Activated CD8-positive, alpha-beta memory T cell treated with anti-CD3 and anti-CD28 coated beads, Interleukin-2, amount 50 U/mL, for 24 hours (primary cell): ENCODE measurements around the gene DOK7.
A peak's percentile ranks its signal among the peaks of the same experiment; 100 is the strongest.

ENCODE experiments used
- DNase-seq: peaks from one replicate; pipeline ENCODE4 v3.0.0-alpha.2; 2020; ENCODE audit errors: extremely low read depth

The DOK7 gene

GRCh38 chr4:3520796-3521600, 57.9 kb downstream of the DOK7 start:
- no peak for DNase-seq

DNA sequence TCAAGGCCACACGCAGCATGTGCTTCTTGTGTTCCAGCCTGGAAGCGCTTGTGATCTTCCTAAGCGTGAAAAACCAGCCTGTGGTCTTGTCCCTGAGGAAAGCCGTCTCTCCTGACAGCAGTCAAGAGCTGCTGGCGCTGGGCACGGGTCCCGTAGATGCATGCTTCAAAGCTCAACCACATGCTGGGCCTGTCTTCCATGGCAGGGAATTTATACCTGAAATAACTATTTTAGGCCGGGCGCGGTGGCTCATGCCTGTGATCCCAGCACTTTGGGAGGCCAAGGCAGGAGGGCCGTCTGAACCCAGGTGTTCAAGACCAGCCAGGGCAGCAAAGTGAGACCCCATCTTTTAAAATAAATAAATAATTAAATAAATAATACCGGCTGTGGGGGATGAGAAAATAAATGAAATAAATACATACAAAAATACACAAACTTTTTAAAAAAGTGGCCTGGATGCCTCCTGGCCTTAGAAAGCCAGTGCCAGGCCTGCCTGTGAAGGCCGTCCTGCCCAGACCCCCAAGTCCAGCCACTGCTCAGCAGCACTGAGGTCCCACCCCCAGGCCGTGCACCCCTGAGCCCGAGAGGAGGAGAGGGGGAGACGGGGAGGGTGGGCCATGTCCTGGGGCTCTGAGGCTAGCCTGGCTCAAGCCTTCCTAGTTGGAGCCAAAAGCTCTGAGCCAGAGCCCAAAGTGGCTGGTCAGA, 58.7 kb downstream of the DOK7 start:
- no peak for DNase-seq

DNA sequence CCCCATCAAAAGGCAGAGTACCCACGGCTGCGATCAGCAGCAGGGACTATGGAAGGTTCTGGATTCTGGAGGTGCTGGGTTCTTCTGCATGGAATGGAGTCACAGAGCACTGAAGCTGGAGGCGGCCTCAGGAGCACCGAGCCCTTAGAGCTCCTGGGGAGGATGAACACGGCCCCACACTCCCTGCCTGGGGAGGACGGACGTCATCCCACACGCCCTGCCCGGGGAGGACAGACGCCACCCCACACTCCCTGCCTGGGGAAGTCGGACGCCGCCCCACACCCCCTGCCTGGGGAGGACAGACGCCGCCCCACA, 59.2 kb downstream of the DOK7 start:
- no peak for DNase-seq

DNA sequence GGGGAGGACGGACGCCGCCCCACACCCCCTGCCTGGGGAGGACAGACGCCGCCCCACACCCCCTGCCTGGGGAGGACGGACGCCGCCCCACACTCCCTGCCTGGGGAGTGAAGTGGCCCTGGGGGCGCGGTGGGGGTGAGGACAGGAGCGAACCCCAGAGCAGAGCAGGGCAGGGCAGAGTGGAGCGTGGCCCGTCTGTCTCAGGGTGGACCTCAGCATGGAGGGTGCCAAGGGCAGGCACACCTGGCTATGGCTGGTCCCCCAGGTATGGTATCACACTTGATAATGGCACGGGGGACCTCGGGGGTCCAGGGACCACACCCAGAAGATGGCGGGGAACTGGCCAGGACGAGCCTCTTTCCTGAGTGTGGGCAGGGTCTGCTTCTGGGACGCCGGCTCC, 59.5 kb downstream of the DOK7 start:
- DNase-seq: no peak

- DNase-seq: no peak
Observed at GRCh38 chr4:3523146-3523627, 60.1 kb downstream of the DOK7 start.

- DNase-seq: no peak
Observed at GRCh38 chr4:3523628-3524221, 60.6 kb downstream of the DOK7 start.

- DNase-seq: no peak
Observed at GRCh38 chr4:3524349-3524748, 61.2 kb downstream of the DOK7 start.

- DNase-seq: no peak
Observed at GRCh38 chr4:3524920-3525319, 61.8 kb downstream of the DOK7 start.

GRCh38 chr4:3525532-3526430, 62.7 kb downstream of the DOK7 start:
- no peak for DNase-seq

DNA sequence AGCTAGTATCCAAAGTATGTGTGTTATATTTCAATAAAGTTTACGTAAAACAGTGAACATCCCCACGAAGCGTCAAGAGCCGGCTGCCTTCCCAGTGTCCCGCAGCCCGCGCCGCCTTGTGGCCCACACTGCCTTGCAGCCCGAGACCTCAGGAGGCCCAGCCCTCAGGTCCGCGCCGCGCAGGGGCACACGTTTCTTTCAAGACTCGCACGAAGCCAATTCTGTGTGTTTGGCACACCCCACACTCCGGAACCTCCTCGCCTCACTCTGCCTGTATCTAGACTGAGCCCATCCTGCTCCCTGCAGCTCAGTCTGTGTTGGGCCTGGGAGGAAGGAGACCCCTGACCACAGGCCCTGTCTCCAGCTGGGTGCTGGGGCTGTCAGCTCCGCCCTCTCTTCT, 63.4 kb downstream of the DOK7 start:
- DNase-seq: no peak

DNA sequence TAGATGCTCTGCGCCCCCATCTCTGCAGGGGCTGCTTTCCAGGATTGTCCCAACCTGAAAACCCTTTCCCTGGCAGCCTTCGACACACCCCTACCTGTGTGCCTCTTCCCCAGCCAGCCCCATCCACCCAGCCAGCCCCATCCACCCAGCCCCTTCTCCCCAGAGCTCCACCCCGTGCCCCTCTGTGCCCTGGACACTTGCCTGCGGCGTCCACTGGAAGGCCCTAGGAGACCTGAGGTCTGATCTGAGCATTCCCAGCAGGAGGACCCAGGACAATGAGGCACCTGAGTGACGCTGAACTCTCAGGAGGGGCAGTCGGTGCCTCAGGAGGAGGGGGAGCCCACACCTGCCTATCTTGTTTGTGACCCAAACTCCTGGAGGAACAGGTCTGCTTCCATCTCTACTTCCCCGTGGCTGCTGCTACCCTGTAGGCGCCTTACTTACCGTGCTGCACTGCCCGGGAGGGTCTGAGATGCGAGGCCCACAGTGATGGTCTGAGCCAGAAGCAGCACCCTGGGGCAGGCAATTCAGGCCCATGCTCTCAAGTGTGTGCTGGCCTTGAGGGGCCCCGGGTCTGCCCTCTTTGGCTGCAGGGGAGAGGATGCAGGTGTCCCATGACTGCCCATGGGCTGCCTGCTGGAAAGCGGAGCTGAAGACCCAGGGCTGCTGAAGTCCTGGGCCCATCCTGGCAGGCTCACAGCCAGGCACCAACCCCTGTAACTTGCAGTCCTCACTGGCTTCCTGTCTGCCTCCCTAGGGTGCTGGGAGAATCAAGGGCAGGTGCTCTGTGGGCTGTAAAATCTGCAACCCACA, 64.2 kb downstream of the DOK7 start:
- no peak for DNase-seq

- no peak for DNase-seq
Observed at GRCh38 chr4:3527914-3528876, 65.1 kb downstream of the DOK7 start.

- no peak for DNase-seq
Observed at GRCh38 chr4:3529363-3529762, 66.3 kb downstream of the DOK7 start.

DNA sequence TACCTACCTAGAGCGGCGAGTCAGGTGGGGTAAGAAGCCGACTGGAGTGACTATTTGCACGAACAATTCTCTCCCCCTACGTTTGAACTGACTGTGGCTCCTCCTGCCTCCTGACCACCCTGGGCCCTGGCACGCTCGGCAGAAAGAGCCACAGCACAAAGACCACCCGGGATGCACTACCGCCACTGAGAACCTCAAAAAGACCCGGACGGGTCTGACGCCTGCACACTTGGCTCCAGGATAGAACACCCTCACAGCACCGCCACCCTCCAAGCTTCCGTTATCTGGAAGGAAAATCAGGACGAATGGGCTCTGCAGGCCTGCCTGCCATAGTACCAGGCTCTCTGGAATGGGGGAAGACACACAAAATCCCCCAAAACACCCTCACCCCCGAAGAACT, 66.9 kb downstream of the DOK7 start:
- no peak for DNase-seq

DNA sequence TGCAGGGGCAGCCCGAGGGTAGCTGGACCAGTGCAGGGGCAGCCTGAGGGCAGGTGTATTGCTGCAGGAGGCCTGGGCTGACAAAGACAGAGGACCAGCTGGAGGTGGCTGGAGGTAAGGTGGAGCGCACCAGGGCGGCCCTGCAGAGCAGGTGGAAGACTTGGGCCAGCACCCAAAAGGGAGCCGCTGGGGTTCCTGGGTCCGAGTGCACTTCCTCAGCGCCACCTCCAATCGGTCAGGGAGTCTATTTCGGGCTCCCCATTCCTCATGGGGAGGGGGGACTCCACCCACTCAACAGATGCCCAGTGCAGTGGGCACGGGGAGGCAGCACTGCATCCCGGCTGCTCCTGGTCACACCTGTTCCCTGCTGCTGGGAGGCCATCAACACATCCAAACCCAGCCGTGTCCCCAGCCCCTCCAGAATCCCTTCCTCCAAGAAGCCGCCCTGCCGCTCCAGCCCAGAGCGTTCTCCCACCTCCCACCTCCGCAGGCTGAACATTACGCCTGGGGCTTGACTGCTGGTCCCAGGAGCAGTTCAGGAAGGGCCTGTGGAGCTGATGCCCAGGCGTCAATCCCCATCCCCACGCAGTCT, 67.7 kb downstream of the DOK7 start:
- DNase-seq: no peak

DNA sequence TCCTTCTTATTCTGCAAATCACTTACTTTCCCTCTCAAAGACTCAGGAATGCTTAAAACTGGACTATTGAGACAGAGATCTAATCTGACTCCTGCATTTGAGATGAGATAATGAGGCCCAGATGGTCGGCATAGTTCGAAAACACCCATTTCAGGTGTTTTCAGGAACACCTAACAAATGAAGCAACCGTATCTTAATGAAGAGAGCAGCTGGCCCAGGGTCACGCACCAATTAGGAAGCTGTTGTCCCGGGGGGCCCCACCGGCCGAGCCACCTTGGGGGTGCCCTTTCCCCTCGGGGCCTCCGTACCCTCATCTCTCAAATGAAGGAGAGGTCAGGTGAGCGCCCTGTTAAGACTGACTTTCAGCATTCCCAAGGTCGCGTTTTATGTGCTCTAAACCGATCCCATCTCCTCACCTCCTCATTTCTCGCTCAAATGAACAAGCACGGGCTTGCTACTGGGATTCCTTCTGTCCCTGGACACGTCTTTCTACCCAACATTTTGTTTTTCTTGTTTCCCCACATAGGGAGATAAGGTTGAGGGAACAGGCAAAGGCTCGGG, 68.3 kb downstream of the DOK7 start:
- no peak for DNase-seq

DNA sequence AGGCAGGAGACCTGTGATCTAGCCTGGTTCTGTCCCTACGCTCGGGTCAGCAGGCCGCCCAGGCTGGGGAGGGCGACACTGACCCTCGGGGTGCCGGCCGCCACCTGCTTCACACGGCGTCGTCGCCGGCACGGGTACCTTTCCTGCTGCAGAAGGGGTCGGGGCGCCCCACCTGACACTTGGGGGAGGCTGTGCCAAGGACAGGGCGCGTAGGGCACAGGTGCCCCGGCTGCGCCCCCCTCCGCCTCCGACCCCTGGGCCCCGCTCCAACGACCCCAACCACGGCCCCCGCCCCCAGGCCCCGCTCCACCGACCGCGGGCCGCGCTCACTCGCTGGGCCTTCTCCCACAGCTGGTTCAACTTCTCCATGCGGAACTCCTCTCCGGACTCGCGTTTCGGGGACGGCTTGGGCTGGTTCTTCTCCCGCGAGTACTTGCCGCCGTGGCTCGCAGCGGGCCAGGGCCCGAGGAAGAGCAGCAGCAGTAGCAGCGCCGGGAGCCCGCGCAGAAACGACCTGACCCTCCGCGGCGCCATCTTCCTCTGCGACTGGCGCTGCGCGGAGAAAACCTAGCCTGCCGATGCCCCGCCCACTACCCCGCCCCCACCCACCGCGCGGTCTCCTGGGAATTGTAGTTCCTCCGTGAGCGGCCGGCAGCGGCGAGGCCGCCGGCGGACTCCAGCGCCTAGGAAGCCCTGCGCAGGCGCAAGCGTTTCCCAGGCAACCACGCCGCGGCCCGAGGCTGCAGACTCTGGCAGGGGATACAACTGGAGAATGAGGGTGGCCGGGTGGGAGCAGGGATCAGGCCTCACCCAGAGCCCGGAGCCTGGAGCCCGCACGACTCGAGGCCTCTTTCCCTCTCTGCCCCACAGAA, 69.0 kb downstream of the DOK7 start, which contains the start of gene LRPAP1:
LRPAP1 (minus strand) TSS at position 544 of the 872 bp plus-strand sequence; CDS start at position 534, 10 bp downstream.
- DNase-seq: peak; percentile 66
